NCI-H2081 treated with DMSO at 0.1 percent for 48 hours (cell line): ENCODE results near the gene DUSP11.
"Not testable (repeated sequence)": the region's sequence is repeated elsewhere in the genome, so short reads cannot be mapped to it uniquely, and the experiment has no call there.

Experiments used
- DNase-seq: peaks from one replicate; lab custom pipeline; 2025; lab: John Stamatoyannopoulos, UW

The DUSP11 gene

GRCh38 chr2:73717695-73718094 is 62.2 kb downstream of the DUSP11 start:
- not testable (repeated sequence) for DNase-seq

DNA sequence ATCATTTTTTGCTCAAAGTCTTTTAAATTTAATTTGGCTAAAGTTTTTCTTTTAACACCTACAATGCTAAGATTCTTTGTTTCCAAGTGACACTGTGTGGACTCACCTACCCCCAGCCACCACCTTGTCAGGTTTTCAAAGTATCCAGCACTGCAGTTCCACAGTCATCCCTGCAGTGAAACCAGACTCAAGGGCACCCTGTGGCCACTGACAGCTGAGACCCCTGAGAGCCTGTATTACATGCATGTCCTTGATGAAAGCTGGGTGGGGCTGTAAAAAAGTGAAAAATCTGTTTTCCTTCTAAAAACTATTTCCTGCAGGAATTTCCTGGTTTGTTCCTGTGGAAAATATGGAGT is 62.7 kb downstream of the DUSP11 start:
- no peak for DNase-seq

DNA sequence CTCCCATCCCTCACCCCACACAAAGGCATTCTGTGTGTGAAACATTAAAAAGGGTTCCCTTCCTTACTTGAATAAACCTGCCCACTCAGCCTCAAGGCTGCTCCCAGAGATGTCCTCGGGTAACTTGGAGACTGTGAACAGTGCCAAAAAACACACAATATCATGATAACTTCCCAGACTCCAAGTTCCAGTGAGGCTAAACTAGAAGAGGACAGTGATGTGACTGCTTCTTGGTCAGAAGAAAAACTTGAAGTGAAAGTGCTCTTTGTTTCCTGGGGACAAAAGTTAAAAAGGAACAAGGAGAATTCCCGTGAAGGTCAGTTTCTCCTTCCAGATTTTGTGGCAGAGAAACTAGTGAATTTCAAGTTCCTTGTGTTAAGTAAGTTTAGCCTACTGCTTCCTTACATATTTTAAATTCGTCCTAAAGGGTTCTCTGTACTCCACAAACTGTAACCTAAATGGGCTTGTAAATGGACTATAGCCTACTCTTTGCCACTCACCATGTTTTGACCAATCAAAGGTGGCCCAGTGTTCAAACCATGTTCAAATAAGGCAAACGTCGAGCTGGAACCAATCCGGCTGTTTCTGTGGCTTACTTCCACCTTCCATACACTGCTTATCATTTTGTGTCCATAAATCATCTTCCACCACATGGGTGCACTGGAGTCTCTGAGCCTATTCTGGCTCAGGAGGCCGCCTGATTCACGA is 63.2 kb downstream of the DUSP11 start:
- no peak for DNase-seq

DNA sequence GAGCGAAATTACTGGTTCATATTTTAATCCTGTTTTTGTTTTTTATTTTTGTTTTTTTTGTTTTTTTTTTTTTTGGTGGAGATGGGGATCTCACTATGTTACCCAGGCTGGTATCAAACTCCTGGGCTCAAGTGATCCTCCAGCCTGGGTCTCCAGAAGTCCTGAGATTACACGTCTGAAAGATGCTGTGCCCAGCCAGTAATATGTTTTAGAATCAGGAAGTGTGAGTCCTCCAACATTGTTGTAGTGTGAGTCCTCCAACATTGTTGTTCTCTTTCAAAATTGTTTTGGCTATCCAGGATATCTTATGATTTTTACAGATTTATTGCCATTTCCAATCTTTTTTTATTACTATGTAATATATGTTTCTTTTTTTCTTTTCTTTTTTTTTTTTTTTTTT is 65.8 kb downstream of the DUSP11 start:
- DNase-seq, result no peak
